Lung (tissue), 12 donors: ENCODE results near the gene GLRX. TPM values are rescaled to one million over a fixed set of nuclear protein-coding genes. Genes with fewer than 3 reads are reported as not detected.

Source experiments
- ATAC-seq: fragments of 200-7000 bp; cut with Tn5 transposase; one replicate; pipeline ENCODE4 v1.9.1; 2020; ENCODE audit warnings: moderate number of reproducible peaks; ENCODE audit not compliant: insufficient read depth, low FRiP score
- DNase-seq, 3 donors: peaks; one replicate each; pipeline ENCODE4 v3.0.0-alpha.2; 2013 to 2017
- H3K27ac ChIP-seq, 2 donors: one replicate each; pipeline ENCODE4 v1.5.1; 2013; ENCODE audit warnings: mild to moderate bottlenecking in 2 of 2, moderate library complexity in 2 of 2, control low read depth in 1 of 2, inconsistent platforms in 1 of 2, low read depth in 1 of 2, low read length in 1 of 2
- H3K27me3 ChIP-seq, 3 donors: one replicate each; pipeline ENCODE4 v1.5.1; 2013; ENCODE audit warnings: low read length in 2 of 3; ENCODE audit not compliant: control insufficient read depth in 3 of 3, insufficient read depth in 3 of 3
- H3K36me3 ChIP-seq, 4 donors: one replicate each; pipeline ENCODE4 v1.5.1; 2013; ENCODE audit warnings: low read length in 4 of 4, mild to moderate bottlenecking in 1 of 4, moderate library complexity in 1 of 4; ENCODE audit not compliant: control insufficient read depth in 4 of 4, insufficient read depth in 4 of 4
- H3K4me1 ChIP-seq, 5 donors: one replicate each; pipeline ENCODE4 v1.5.1; 2013; ENCODE audit warnings: low read length in 5 of 5, mild to moderate bottlenecking in 2 of 5, moderate library complexity in 1 of 5; ENCODE audit not compliant: control insufficient read depth in 5 of 5, insufficient read depth in 5 of 5
- H3K4me3 ChIP-seq: one replicate; pipeline ENCODE4 v1.5.1; 2013; ENCODE audit warnings: mild to moderate bottlenecking, control low read depth, moderate library complexity
- H3K9ac ChIP-seq, 2 donors: one replicate each; pipeline ENCODE4 v1.5.1; 2013; ENCODE audit warnings: low read length in 2 of 2, control low read depth in 1 of 2; ENCODE audit not compliant: insufficient read depth in 1 of 2
- H3K9me3 ChIP-seq, 4 donors: one replicate each; pipeline ENCODE4 v1.5.1; 2013; ENCODE audit warnings: low read length in 3 of 4, mild to moderate bottlenecking in 1 of 4, moderate library complexity in 1 of 4; ENCODE audit not compliant: control insufficient read depth in 4 of 4, insufficient read depth in 3 of 4
- WGBS, 2 donors: extraction: QIAGEN DNeasy Blood & Tissue Kit; methylation state at CpG; one replicate each; pipeline ENCODE4 v1.1.7; 2013; 5-methylcytosine and 5-hydroxymethylcytosine counted together
- polyA plus RNA-seq, 2 donors: library from polyadenylated mRNA; stranded (reverse); fragments of 200-250 nt; gene quantifications; one replicate each; pipeline ENCODE4 v1.2.1, GENCODE V29; 2013
- total RNA-seq, 2 donors: library from RNA; depleted of rRNA in 1 of 2; stranded (reverse); fragments of >200 nt in 1 of 2; gene quantifications; one replicate each; pipeline ENCODE4 v1.2.1, GENCODE V29; 2014 to 2021
- TF ChIP-seq, protein P1 (sequence below): IDR thresholded peaks from 2 replicates; pipeline ENCODE4 v1.5.1; 2012; ENCODE audit warnings: mild to moderate bottlenecking; ENCODE audit errors: control extremely low read depth, extremely low read depth
- donor health status: control.
- donor health status: control.
- donor health status: Bipolar disorder and iron deficiency.
- donor health status: healthy.
- donor health status: DM: yes; HTN: yes; CAD: no.

Gene GLRX
- total and polyA plus RNA-seq, 4 donors = 23.1 to 300 (median 91.2) TPM

DNA sequence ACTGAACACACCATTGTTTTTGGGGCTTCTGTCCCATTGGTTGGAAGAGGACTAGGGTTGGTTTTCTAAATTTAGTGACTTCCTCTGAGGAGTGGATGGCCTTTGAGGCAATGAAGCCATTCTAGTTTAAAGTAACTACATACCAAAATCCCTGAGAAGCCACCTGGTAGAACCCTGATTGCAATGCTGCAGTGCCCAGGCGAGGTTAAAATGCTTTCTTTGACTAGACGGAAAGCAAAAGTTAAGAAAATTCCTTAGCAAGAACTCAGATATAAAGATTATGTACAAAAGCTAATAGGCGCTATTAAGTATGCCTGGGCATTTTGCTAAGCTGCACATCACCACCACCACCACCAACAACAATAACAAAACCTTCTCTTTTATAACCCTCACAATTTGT is 20.6 kb downstream of the GLRX start:
- TF ChIP-seq, protein P1, sequence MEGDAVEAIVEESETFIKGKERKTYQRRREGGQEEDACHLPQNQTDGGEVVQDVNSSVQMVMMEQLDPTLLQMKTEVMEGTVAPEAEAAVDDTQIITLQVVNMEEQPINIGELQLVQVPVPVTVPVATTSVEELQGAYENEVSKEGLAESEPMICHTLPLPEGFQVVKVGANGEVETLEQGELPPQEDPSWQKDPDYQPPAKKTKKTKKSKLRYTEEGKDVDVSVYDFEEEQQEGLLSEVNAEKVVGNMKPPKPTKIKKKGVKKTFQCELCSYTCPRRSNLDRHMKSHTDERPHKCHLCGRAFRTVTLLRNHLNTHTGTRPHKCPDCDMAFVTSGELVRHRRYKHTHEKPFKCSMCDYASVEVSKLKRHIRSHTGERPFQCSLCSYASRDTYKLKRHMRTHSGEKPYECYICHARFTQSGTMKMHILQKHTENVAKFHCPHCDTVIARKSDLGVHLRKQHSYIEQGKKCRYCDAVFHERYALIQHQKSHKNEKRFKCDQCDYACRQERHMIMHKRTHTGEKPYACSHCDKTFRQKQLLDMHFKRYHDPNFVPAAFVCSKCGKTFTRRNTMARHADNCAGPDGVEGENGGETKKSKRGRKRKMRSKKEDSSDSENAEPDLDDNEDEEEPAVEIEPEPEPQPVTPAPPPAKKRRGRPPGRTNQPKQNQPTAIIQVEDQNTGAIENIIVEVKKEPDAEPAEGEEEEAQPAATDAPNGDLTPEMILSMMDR = no peak
- H3K9ac ChIP-seq = no peak overlapping the region
- no peaks in the 10 kb centered on the region for H3K27me3 ChIP-seq
- DNase-seq (no peak), ATAC-seq (no peak)
- peak overlapping the region in 1 of 2 donors; percentile 23 for H3K27ac ChIP-seq
- peaks cover 0 to 2% (median 0%) of the 10 kb centered on the region in 4 donors for H3K36me3 ChIP-seq
- peaks cover 0 to 10% (median 0%) of the 10 kb centered on the region in 5 donors for H3K4me1 ChIP-seq
- H3K4me3 ChIP-seq = no peak overlapping the region
- H3K9me3 ChIP-seq = peaks cover 0 to 3% (median 0%) of the 10 kb centered on the region in 4 donors
- WGBS, 2 donors = 91 to 97% methylated on average over 3 of the region's 3 CpGs

DNA sequence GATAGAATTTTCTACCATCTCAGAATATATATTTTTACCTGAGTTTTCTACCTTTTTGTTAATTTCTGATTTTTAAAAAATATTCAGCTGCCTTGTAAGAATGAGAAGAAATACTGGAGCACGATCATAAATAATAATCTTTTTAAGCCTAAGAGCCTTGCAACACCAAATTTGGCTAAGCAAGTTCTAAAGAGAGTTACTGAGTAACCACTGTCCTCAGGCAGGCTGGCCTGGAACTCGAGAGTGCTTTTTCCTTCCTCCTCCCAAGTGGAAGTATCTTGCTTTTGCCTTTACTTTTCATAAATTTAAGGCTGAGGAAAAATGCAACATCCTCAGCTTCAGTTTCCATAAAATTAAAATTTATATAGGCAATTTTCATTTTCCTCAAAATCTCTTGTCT is 21.0 kb downstream of the GLRX start:
- peak in 1 of 3 donors; percentile 55 for DNase-seq
- Histone ChIP-seq H3K27ac (no peak overlapping the region), H3K4me1 (peaks cover 0 to 10% (median 0%) of the 10 kb centered on the region in 5 donors), H3K27me3 (no peaks in the 10 kb centered on the region), H3K9me3 (peaks cover 0 to 3% (median 0%) of the 10 kb centered on the region in 4 donors), H3K9ac (no peak overlapping the region), H3K4me3 (no peak overlapping the region), H3K36me3 (peaks cover 0 to 5% (median 0%) of the 10 kb centered on the region in 4 donors)
- WGBS, 2 donors = 54 to 63% methylated on average over 2 of the region's 2 CpGs
- TF ChIP-seq, protein P1 = no peak
- ATAC-seq = no peak

GRCh38 chr5:95800553-95800952 is 22.0 kb downstream of the GLRX start:
- Histone ChIP-seq H3K27me3 (no peaks in the 10 kb centered on the region), H3K4me3 (no peak overlapping the region), H3K27ac (no peak overlapping the region), H3K9me3 (peaks cover 0 to 3% (median 0%) of the 10 kb centered on the region in 4 donors), H3K4me1 (peaks cover 0 to 10% (median 0%) of the 10 kb centered on the region in 5 donors), H3K36me3 (peaks cover 0 to 5% (median 0%) of the 10 kb centered on the region in 4 donors), H3K9ac (no peak overlapping the region)
- DNase-seq (no peak), ATAC-seq (no peak)
- TF ChIP-seq, protein P1 = no peak
- WGBS, 2 donors = 99 to 100% methylated on average over 3 of the region's 3 CpGs
